ENCODE data around the gene TIGD1. TPM values are rescaled to one million over a fixed set of nuclear protein-coding genes. Genes with fewer than 3 reads are reported as not detected.

The TIGD1 gene
- 7.3 TPM for total RNA-seq

GRCh38 chr2:232550354-232551249 lies at the start of gene TIGD1, which contains the start of gene EIF4E2:
TIGD1 (minus strand) TSS chr2:232550557; CDS start chr2:232549882, 675 bp downstream.
EIF4E2 (plus strand) TSS chr2:232550689; CDS start chr2:232550725, 36 bp downstream.
- peak; percentile 75 to 97 (median 96) for DNase-seq (ENCODE audit: low read depth in 2 of 3, low spot score in 2 of 3)

DNA sequence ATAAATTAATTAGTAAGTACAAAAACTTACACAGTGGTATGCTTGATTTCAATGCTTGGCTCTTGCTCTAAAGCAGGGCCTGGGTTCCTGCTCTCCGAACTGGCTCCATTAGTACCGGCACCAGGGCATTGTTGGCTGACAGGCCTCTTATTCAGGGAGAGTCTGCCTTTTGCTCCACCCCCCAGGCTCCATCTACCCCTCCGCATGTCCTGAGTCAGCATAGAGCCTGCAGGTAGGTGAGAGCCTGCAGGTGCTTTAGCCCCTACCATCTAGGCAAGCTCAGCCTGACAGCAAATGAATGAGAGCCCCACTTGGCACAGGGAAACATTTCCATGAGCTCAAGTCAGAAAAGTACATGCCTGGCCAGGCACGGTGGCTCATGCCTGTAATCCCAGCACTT lies 47.9 kb upstream of the TIGD1 start:
- no peak for DNase-seq (ENCODE audit: low read depth in 2 of 3, low spot score in 2 of 3)

- no peak for DNase-seq (ENCODE audit: low read depth in 2 of 3, low spot score in 2 of 3)
Measured at GRCh38 chr2:232597362-232598079, 47.2 kb upstream of the TIGD1 start.

DNA sequence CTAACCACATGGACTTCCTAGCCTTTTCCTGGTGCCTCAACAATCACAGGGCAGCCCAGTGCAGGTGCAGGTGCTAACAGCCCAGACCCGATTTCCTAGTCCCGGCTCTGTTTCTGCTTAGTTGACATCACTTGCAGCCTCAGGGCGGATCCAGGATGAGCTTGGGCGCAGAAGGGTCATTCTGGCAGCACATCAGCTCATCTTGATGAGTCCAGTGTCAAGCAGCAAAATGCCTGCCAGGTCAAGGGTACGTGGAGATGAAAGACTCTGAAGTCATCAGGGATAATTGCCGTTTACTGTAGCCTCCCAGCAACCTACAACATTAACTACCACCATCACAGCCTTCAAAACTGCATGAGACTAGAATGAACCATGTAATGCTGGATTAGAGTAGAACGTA lies 43.6 kb upstream of the TIGD1 start:
- no peak for DNase-seq (ENCODE audit: low read depth in 2 of 3, low spot score in 2 of 3)

DNA sequence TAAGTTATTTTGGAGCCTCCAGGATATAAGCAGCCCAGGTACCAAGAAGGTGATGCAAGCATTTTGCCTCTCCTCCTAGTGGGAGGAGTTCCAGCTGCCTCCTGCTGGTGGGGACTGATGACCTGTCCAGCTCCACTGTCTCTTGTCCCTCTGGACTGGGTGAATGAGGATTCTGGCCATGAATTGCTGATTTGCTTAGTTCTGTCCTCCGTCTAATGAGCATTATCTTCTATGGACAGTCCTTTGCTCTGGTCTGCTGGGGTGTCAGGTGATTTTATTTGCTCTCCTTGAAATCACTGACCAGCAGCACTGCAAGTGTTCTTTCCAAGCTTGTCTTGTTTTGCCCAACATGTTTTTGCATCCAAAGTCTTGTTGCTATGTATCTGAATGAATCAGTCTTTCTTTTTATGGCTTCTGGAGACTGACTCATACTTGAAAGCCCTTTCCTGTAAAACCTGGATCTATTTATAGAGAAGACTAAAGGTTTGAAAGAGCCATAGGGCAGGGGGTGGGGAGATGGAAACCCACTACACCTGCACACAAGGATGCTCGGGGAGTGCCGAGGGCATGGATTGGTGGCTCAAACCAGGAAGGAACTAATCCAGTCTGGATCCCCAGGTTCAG lies 42.5 kb upstream of the TIGD1 start:
- DNase-seq (ENCODE audit: low read depth in 2 of 3, low spot score in 2 of 3) = peak in 1 of 3 donors; percentile 9

- no peak for DNase-seq (ENCODE audit: low read depth in 2 of 3, low spot score in 2 of 3)
Measured at GRCh38 chr2:232588680-232589585, 38.6 kb upstream of the TIGD1 start.

GRCh38 chr2:232588031-232588430 lies 37.7 kb upstream of the TIGD1 start:
- DNase-seq (ENCODE audit: low read depth in 2 of 3, low spot score in 2 of 3) = no peak

GRCh38 chr2:232587512-232587911 lies 37.2 kb upstream of the TIGD1 start:
- no peak for DNase-seq (ENCODE audit: low read depth in 2 of 3, low spot score in 2 of 3)

- no peak for DNase-seq (ENCODE audit: low read depth in 2 of 3, low spot score in 2 of 3)
Measured at GRCh38 chr2:232586943-232587505, 36.7 kb upstream of the TIGD1 start.

- DNase-seq (ENCODE audit: low read depth in 2 of 3, low spot score in 2 of 3) = no peak
Measured at GRCh38 chr2:232584238-232584637, 33.9 kb upstream of the TIGD1 start.

GRCh38 chr2:232581725-232582124 lies 31.4 kb upstream of the TIGD1 start:
- no peak for DNase-seq (ENCODE audit: low read depth in 2 of 3, low spot score in 2 of 3)

DNA sequence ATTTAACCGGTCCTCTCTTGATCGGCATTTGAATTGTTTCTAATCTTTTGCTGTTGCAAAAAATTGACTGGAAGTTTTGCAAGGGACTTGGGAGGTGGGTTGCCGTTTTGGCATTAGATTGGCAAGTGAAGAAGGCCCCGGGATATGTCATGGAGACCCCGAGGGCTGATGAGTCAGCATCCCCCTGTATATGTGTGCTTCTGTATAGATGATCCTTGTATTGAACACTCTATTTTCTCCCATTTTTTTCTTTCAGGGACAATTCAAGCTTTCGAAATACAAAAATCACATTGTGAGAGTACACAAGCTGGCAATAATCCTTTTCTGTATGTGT lies 30.3 kb upstream of the TIGD1 start:
- DNase-seq (ENCODE audit: low read depth in 2 of 3, low spot score in 2 of 3) = no peak

GRCh38 chr2:232578626-232579025 lies 28.3 kb upstream of the TIGD1 start:
- DNase-seq (ENCODE audit: low read depth in 2 of 3, low spot score in 2 of 3) = no peak

GRCh38 chr2:232577841-232578240 lies 27.5 kb upstream of the TIGD1 start:
- DNase-seq (ENCODE audit: low read depth in 2 of 3, low spot score in 2 of 3) = no peak

DNA sequence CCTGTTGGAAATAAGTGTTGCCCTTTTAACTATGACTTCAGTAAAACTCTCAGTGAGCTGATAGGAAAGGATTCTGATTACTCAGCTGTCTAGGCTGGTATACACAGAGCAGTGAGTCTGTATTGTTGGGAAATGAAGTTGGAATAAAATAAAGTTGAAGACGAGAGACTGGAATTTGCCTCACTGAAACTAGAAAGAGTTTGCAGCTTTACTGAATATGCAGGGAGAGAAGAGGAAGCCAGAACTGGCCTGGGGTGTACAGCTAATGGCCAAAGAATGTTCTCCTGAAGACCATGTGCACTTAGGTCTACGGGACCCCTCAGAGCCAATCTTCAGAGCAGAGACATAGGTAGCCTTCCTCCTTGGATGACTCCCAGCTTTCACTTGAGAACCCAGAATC lies 26.6 kb upstream of the TIGD1 start:
- no peak for DNase-seq (ENCODE audit: low read depth in 2 of 3, low spot score in 2 of 3)

GRCh38 chr2:232575404-232575746 lies 25.0 kb upstream of the TIGD1 start:
- no peak for DNase-seq (ENCODE audit: low read depth in 2 of 3, low spot score in 2 of 3)

DNA sequence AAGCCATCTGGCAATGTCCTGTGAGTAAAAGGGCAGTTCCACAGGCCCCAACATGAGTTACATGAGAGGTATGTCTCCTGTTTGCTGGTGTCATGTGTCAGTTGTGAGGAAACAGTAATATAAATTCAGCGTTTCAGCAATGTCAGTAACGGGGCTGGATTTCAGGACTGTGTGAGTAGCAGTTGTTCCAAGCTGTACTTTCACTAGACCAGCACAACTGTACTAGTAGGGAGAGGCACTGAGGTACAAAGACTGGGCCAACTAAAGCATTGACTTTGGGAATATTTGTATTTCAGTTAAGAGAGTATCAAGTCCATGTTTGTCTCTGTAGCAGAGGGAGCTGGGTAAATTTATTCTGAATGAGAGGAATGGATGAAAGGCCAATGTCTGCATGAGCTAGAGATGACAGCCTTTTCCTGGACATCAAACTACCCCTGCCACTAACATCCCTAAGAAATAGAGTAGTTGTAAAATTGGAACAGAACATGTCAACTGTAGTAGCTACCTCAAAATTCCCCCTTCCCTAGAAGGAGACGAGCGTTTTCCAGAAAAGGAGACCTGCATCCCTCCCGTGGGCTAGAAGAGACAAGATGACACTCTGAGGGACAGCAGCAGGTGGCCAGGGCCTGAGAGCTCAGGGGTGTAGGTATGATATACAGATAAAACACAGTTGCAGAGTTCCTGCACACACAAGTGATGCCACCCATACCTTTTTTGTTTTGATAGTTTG lies 24.5 kb upstream of the TIGD1 start:
- DNase-seq (ENCODE audit: low read depth in 2 of 3, low spot score in 2 of 3) = no peak

DNA sequence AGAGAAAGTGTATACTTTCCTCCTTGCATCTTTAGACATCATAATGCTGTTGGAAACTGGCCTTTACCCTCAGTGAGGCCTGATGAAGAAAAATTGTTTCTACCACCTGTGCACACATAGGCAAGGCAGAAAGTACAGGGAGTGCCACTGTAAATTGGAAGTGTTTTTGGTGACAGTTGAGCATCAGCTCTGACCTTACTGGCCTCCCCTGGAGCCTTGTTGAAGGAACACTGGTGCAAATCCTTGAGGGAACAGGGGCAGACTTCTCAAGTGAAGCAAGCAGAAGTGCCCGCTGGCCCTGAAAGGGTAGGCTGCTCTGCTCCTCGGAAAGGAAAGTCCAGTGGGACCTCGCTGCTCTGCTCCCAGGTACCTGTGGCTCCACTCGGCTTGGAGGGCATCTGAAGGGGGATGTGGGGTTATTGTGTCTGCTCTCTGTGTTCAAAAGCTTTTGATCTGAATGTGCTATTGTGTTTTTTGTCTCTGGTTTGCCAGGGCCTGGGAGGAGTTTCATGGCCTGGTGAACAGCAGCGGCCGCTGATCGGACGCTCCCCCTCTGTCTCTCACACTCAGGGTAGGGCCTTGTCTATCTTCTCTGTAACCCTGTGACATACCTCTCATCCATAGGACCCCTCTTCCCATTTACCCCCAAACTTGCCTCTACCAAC lies 23.5 kb upstream of the TIGD1 start:
- DNase-seq (ENCODE audit: low read depth in 2 of 3, low spot score in 2 of 3) = no peak

DNA sequence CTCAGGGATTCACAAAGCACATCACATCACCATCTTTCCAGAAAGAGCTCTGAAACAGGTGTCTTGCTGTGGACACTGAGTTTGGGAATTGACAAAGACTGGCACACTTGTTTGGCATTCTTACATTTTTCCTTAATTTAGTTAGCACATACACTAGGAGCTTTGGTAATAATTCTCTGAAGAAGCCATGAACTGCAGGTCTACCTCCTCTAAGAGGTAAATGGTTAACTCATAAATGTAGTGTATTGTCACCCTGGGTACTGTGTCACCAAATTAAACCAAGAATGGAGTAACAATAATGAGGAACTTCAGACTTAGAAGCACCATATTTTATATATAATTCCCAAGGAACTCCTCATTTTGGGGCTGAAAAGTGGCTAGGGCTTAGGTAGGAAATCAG lies 22.7 kb upstream of the TIGD1 start:
- no peak for DNase-seq (ENCODE audit: low read depth in 2 of 3, low spot score in 2 of 3)

All from hematopoietic multipotent progenitor cell (in vitro differentiated cells).